Heart left ventricle (tissue), 13 donors: ENCODE results near the gene JAKMIP3.

Source experiments
- POLR2A ChIP-seq, 2 donors: fragments of 450-650 bp; IDR thresholded peaks; one replicate each; pipeline ENCODE4 v1.6.1; 2017; ENCODE audit warnings: antibody characterized with exemption in 2 of 2, mild to moderate bottlenecking in 2 of 2, moderate library complexity in 2 of 2
- TF ChIP-seq, protein P1 (sequence below), 12 donors: fragments of 200-600 bp; sonication (generic) in 4 of 12; IDR thresholded peaks; one replicate each; pipeline versions ENCODE4 v1.5.0 to v1.8.0; 2018 to 2022; ENCODE audit warnings: antibody characterized with exemption in 12 of 12, mild to moderate bottlenecking in 5 of 12
- donor health status: ischemic (EF 13 %, LVEDD 7.1; RV severe dilation, severe dysfunction).
- donor health status: DM: no; HTN: yes; CAD: no.
- donor health status: DM: no; HTN: no; CAD: no.
- donor health status: ischemic (EF 25% LVEDD 6.9; RV normal size, moderate dysfunction).
- donor health status: ischemic (EF 25% LVEDD 5.7; RV mildly dilated, moderate dysfunction).
- donor health status: ischemic (EF 35%, LVEDD 5.7; RV mildly dilated, moderate dysfunction).
- donor health status: nonischemic (EF 11% LVEDD 7.7; RV severe dilation, severe dysfunction).
- donor health status: DM: yes; HTN: yes; CAD: no.
- donor health status: PGD.
- donor health status: ischemic (EF 29% LVEDD 5.4; RV normal size, mild dysfunction).
- donor health status: nonischemic (EF 23%, LVEDD 6.1; RV moderate dilation, normal function).

DNA sequence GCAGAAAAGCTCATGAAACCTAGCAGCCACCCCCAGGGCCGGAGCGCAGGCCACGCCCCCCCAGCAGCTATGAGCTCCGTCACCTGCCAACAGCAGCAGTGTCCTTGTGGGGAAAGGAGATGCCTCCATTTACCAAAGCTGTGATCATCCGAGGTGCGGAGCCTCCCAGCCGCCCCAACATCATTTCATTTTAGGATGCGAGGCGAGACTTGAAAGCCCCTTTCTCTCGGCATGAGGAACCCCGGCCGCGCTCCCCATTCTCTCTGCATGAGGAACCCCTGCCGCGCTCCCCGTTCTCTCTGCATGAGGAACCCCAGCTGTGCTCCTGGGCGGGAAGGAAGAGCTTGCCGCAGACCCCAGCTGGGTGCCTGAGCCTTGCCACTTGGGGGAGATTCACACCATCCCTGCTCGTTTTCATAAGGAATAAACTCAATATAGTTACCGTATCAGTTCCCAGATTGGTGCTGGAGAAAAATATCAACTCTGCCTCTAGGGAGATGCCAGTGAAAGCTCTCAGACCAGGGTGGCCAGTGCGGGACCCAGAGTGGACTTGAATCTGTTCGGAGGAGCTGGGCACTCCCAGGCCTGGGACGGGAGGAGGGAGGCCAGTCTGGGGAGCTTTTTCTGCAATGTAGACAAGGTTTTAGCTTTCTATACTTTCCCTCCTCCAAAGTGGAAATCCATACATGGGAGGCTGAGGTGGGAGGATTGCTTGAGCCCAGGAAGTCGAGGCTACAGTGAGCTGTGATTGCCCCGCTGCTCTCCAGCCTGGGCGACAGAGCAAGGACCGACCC, 35.0 kb downstream of the JAKMIP3 start:
- TF ChIP-seq, protein P1, sequence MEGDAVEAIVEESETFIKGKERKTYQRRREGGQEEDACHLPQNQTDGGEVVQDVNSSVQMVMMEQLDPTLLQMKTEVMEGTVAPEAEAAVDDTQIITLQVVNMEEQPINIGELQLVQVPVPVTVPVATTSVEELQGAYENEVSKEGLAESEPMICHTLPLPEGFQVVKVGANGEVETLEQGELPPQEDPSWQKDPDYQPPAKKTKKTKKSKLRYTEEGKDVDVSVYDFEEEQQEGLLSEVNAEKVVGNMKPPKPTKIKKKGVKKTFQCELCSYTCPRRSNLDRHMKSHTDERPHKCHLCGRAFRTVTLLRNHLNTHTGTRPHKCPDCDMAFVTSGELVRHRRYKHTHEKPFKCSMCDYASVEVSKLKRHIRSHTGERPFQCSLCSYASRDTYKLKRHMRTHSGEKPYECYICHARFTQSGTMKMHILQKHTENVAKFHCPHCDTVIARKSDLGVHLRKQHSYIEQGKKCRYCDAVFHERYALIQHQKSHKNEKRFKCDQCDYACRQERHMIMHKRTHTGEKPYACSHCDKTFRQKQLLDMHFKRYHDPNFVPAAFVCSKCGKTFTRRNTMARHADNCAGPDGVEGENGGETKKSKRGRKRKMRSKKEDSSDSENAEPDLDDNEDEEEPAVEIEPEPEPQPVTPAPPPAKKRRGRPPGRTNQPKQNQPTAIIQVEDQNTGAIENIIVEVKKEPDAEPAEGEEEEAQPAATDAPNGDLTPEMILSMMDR (IDR thresholded peaks at IDR 0.05), result no peak
- TF ChIP-seq POLR2A (IDR thresholded peaks at IDR 0.05), result no peak
